GM12892 (cell line): ENCODE measurements around the gene TXNDC15.

Experiments used
- POLR2A ChIP-seq: IDR thresholded peaks from 2 replicates; pipeline ENCODE4 v1.6.1; 2011; ENCODE audit warnings: low read depth, low read length, control low read depth
- POLR2AphosphoS5 ChIP-seq: IDR thresholded peaks from 2 replicates; pipeline ENCODE4 v1.6.1; 2011; ENCODE audit warnings: low read depth, low read length, control low read depth

- TF ChIP-seq POLR2A (no peak), POLR2AphosphoS5 (no peak)
These were observed 49.5 kb upstream of the TXNDC15 start for GRCh38 chr5:134824681-134825080.
